Measurements from ENCODE around the gene ERVV-1.

DNA sequence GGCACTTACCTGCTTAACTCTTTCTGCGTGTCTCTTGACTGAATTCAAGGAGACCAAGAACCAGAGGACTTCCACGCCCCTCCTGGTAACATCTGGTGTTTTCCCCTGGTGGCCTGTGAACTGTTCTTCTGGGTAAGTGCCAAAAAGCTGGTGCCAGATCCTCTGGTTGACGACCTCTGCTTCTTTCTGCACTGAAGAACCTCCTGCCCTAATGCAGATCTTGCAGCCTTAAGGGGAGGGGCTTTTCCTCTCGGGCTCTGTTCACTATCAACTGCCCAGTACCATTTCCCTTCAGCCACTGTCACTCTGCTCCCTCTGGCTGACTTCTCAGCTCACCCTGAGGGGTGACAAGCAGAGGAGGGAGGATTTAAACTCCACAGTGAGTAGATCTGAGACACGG is 6.1 kb upstream of the ERVV-1 start:
- TF ChIP-seq, protein P1, sequence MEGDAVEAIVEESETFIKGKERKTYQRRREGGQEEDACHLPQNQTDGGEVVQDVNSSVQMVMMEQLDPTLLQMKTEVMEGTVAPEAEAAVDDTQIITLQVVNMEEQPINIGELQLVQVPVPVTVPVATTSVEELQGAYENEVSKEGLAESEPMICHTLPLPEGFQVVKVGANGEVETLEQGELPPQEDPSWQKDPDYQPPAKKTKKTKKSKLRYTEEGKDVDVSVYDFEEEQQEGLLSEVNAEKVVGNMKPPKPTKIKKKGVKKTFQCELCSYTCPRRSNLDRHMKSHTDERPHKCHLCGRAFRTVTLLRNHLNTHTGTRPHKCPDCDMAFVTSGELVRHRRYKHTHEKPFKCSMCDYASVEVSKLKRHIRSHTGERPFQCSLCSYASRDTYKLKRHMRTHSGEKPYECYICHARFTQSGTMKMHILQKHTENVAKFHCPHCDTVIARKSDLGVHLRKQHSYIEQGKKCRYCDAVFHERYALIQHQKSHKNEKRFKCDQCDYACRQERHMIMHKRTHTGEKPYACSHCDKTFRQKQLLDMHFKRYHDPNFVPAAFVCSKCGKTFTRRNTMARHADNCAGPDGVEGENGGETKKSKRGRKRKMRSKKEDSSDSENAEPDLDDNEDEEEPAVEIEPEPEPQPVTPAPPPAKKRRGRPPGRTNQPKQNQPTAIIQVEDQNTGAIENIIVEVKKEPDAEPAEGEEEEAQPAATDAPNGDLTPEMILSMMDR (IDR thresholded peaks at IDR 0.05) = no peak
- TF ChIP-seq POLR2AphosphoS5 (IDR thresholded peaks at IDR 0.05) = no peak

Measured in breast epithelium (tissue), 3 donors.